Stimulated activated naive CD8-positive, alpha-beta T cell treated with anti-CD3 and anti-CD28 coated beads, Interleukin-15, amount 100 ng/mL, for 72 hours (primary cell): ENCODE data around the gene THSD7B.

Source experiments
- ATAC-seq: fragments of 150-1000 bp; cut with Tn5 transposase; 2 replicates; pipeline ENCODE4 v1.10.0; 2021; ENCODE audit warnings: mild to moderate bottlenecking, moderate library complexity
- DNase-seq, 2 donors: peaks; one replicate each; pipeline ENCODE4 v3.0.0; 2021 to 2022
- H3K27ac Mint-ChIP-seq, 2 donors: one replicate each; pipeline ENCODE4 v1.8.0; 2022; ENCODE audit warnings: mild to moderate bottlenecking in 2 of 2, mixed read lengths in 2 of 2, moderate library complexity in 2 of 2
- H3K27me3 Mint-ChIP-seq: one replicate; pipeline ENCODE4 v1.8.0; 2022; ENCODE audit warnings: mixed read lengths
- H3K4me1 Mint-ChIP-seq: one replicate; pipeline ENCODE4 v1.8.0; 2022; ENCODE audit warnings: mild to moderate bottlenecking, mixed read lengths
- H3K4me3 Mint-ChIP-seq, 2 donors: one replicate each; pipeline ENCODE4 v1.8.0; 2022; ENCODE audit warnings: mild to moderate bottlenecking in 2 of 2, mixed read lengths in 2 of 2, moderate library complexity in 1 of 2
- H3K9me3 Mint-ChIP-seq, 2 donors: one replicate each; pipeline ENCODE4 v1.8.0; 2022; ENCODE audit warnings: mixed read lengths in 2 of 2

The THSD7B gene

DNA sequence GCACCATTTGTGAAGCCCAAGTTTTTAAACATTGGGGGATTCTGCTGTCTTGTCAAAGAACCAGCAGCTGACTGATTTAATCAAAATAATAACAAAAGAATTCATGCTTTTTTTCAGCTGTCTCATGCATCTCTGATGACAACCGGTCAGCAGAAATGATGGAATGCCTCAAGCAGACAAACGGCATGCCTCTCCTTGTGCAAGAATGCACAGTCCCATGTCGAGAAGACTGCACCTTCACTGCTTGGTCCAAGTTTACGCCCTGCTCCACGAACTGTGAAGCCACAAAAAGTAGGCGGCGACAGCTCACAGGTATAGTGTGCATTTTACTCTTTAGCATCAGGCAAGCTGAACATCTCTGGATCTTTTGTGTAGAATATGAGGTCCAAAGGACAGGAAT lies 640.2 kb downstream of the THSD7B start:
- H3K27ac Mint-ChIP-seq = no peak overlapping the region
- no peak overlapping the region for H3K4me3 Mint-ChIP-seq
- H3K9me3 Mint-ChIP-seq = peaks cover 5% of the 10 kb centered on the region in 2 donors
- ATAC-seq (no peak), DNase-seq (no peak)
- no peaks in the 10 kb centered on the region for H3K27me3 Mint-ChIP-seq
- no peaks in the 10 kb centered on the region for H3K4me1 Mint-ChIP-seq

DNA sequence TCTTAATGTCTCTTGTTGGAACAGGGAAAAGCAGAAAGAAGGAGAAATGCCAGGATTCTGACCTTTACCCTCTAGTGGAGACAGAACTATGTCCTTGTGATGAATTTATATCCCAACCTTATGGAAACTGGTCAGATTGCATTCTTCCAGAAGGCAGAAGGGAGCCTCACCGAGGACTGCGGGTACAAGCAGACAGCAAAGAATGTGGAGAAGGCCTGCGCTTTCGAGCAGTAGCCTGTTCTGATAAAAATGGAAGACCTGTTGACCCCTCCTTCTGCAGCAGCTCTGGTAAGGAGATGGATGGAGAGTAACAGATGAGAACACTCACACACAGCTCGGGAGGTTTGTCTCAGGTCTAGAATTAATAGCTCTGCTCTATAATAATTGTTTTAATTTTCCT lies 646.2 kb downstream of the THSD7B start:
- Mint-ChIP-seq H3K9me3 (no peaks in the 10 kb centered on the region), H3K4me1 (no peaks in the 10 kb centered on the region), H3K4me3 (no peak overlapping the region), H3K27ac (no peak overlapping the region), H3K27me3 (no peaks in the 10 kb centered on the region)
- DNase-seq = no peak
- no peak for ATAC-seq

DNA sequence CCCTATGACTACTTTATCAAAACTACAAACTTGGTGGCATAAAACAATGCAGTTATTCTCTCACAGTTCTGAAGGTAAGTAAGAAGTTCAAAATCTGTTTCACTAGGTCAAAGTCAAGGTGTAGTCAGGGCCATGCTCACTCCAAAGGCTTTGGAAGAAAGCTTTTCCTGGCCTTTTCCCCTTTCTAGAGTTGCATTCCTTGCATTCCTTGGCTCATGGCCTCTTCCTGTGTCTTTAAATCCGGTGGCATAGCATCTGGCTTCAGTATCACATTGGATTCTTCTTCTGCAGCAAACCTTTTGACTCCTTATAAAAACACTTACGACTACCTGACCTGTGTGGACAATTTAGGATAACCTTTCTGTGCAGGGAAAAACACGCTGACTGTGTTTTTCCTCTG lies 655.4 kb downstream of the THSD7B start:
- ATAC-seq = no peak
- Mint-ChIP-seq H3K27ac (no peak overlapping the region), H3K9me3 (peaks cover 0 to 9% of the 10 kb centered on the region in 2 donors), H3K4me3 (no peak overlapping the region), H3K4me1 (no peaks in the 10 kb centered on the region), H3K27me3 (no peaks in the 10 kb centered on the region)
- no peak for DNase-seq

DNA sequence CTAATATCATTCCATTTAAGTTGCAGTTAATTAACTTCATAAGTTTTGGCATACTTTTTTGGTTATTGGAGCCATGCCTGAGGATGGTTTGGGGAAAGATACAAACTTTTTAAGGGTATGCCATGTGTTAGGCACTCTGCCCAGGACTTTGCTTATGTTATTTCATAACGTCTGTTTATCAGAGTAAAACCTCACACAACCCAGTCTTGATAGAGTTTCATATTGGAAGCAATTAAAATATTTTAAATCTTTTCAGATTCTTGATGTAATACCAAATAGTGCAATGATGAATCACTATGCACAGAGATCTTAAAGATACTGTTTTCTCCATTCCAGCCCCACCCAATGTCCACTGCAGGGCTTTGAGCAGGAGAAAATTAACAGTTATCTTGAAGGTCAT lies 669.8 kb downstream of the THSD7B start:
- DNase-seq = no peak
- no peak for ATAC-seq
- Mint-ChIP-seq H3K27me3 (no peaks in the 10 kb centered on the region), H3K4me3 (no peak overlapping the region), H3K4me1 (no peaks in the 10 kb centered on the region), H3K27ac (no peak overlapping the region), H3K9me3 (peaks cover 0 to 5% of the 10 kb centered on the region in 2 donors)

DNA sequence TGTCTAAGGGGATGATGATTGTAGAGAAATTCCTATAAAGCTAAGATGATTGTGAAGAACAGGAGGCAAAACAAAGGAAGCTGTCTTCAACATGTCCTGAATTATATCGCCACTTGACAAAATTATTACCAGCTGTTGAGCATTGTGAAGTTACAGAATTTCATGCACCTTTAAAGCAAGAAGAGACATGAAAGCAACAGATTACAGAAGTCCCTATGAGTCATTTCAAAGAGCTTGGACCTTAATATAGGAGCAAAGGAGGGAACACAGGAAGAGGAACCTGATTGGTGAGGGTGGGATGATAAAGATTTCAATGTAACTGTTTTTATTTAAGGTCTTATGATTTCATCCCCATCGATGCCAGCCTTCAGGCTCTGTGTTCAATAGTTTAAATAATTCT lies 672.0 kb downstream of the THSD7B start:
- ATAC-seq = no peak
- H3K4me1 Mint-ChIP-seq = no peaks in the 10 kb centered on the region
- no peak overlapping the region for H3K27ac Mint-ChIP-seq

DNA sequence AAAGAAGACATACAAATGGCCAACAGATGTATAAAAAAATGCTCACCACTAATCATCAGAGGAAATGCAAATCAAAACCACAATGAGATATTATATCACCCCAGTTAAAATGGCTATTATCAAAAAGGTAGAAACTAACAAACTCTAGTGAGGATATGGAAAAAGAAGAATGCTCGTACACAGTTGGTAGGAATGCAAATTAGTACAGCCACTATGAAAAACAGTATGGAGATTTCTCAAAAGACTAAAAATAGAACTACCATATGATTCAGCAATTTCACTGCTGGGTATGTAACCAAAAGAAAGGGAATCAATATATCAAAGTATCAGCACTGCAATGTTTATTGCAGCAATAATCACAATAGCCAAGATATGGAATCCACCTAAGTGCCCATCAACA lies 679.6 kb downstream of the THSD7B start:
- H3K4me1 Mint-ChIP-seq = no peaks in the 10 kb centered on the region
- peaks cover 7 to 9% of the 10 kb centered on the region in 2 donors for H3K9me3 Mint-ChIP-seq
- DNase-seq (no peak), ATAC-seq (no peak)
- H3K27me3 Mint-ChIP-seq = no peaks in the 10 kb centered on the region
- H3K4me3 Mint-ChIP-seq = no peak overlapping the region
- no peak overlapping the region for H3K27ac Mint-ChIP-seq

More for the DNA sequence above, 672.0 kb downstream of the THSD7B start:
- H3K9me3 Mint-ChIP-seq = no peaks in the 10 kb centered on the region
- H3K27me3 Mint-ChIP-seq = no peaks in the 10 kb centered on the region
- no peak overlapping the region for H3K4me3 Mint-ChIP-seq
- no peak for DNase-seq

DNA sequence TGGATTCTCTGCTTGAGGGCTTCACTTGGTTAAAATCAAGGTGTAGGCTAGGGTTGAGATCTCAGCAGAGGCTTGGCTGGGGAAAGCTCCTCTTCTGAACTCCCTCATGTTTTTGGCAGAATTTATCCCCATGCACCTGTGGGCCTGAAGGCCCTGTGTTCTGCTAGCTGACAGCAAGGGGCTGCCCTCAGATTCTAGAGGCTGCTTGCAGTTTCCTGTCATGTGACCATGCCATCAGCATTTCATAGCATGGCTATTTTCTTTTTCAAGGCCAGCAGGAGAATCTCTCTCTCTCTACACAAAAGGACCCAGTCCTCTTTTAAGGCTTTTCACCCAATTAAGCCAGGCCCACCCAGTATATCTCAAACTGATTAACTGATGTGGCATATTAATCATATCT lies 684.1 kb downstream of the THSD7B start:
- no peak for DNase-seq
- Mint-ChIP-seq H3K4me1 (no peaks in the 10 kb centered on the region), H3K9me3 (peaks cover 7 to 9% of the 10 kb centered on the region in 2 donors), H3K4me3 (no peak overlapping the region), H3K27me3 (no peaks in the 10 kb centered on the region), H3K27ac (no peak overlapping the region)
- ATAC-seq = no peak

DNA sequence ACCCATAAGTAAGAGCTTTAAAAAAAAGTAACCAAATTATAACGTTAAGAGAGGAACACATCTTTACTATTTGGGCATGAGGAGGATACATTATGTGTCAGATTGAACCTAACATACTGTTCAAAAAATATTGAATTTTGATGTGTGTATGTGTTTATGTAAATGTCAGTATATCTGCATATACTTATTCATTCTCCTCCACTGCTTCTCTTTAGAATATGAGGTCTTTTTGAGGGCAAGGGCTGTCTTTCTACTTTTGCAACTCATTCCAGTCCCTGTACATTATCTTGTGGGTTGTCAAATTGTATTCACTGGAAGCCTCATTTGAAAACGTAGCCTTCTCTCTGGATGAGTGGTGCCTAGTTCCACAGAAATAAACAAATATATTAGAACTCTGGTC lies 689.5 kb downstream of the THSD7B start:
- Mint-ChIP-seq H3K4me1 (no peaks in the 10 kb centered on the region), H3K4me3 (no peak overlapping the region), H3K27me3 (no peaks in the 10 kb centered on the region), H3K9me3 (no peaks in the 10 kb centered on the region), H3K27ac (no peak overlapping the region)
- DNase-seq (no peak), ATAC-seq (no peak)

DNA sequence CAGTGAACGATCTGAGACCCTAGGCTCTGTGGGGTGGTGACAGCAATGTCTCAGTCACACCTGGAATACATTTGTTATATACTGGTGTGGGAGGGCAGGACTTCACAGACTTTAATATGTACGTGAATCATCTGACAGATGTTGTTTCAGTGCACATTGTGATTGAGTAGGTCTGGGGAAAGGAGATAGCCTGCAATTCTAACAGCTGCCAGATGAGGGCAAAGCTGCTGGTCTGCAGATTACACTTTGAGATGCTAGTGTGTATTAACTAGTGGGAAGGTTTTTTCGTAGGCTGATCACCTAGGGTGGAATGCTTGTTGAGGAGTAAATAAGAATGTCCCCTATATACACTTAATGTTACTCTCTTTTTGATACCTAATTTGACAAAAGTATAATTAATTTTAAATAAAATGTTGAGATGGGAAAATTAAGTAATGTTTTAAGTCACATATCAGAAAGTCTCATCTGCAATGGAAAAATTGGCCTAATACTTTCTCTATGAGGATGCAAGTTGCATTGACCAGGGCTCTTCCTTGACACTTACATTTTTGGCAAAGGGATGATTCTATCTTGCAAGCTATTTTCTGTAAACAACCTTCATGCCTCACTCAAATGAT lies 702.0 kb downstream of the THSD7B start:
- Mint-ChIP-seq H3K4me1 (no peaks in the 10 kb centered on the region), H3K4me3 (no peak overlapping the region), H3K27ac (no peak overlapping the region), H3K27me3 (no peaks in the 10 kb centered on the region), H3K9me3 (no peaks in the 10 kb centered on the region)
- no peak for ATAC-seq
- DNase-seq = no peak

DNA sequence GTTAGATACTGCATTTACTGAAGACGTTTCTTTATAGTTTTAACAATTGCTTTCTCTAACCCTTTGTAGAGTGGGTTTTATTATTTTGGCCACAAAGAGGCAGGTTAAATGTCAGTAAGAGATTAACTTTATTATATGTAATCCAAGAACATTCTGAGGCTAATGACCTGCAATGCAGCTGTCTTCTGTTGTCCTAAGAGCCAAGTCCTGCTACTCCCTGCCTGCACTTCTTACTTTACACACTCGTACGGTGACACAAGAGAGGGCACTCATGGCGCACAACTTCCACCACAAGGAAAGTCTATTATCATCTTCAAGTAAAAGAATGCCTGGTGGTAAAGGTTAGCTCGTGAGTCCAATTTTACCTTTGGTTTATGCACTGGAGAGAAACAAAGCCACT lies 727.9 kb downstream of the THSD7B start:
- no peaks in the 10 kb centered on the region for H3K4me1 Mint-ChIP-seq
- no peak overlapping the region for H3K27ac Mint-ChIP-seq
- H3K4me3 Mint-ChIP-seq = no peak overlapping the region
- DNase-seq (no peak), ATAC-seq (no peak)
- peaks cover 0 to 10% of the 10 kb centered on the region in 2 donors for H3K9me3 Mint-ChIP-seq
- H3K27me3 Mint-ChIP-seq = no peaks in the 10 kb centered on the region

DNA sequence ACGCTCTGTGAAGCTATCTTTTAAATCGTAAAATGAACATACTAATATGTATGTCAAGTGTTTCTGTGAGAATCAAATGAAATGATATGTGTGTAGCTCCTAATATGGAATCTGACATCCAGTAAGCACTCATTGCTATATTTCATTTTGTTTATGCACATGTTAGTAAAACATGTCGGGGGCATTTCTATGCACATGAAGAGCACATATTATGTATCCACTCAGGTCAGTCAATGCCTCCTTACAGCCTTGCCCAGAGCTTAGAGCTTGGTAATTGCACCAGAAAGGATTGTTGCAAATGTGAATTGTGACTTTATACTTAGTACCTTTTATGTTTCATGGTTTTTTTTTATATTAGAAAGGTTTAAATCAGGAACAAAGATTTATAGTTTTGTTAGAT lies 735.3 kb downstream of the THSD7B start:
- Mint-ChIP-seq H3K27me3 (no peaks in the 10 kb centered on the region), H3K4me3 (no peak overlapping the region), H3K9me3 (peaks cover 0 to 5% of the 10 kb centered on the region in 2 donors), H3K4me1 (no peaks in the 10 kb centered on the region), H3K27ac (no peak overlapping the region)
- DNase-seq = no peak
- no peak for ATAC-seq

DNA sequence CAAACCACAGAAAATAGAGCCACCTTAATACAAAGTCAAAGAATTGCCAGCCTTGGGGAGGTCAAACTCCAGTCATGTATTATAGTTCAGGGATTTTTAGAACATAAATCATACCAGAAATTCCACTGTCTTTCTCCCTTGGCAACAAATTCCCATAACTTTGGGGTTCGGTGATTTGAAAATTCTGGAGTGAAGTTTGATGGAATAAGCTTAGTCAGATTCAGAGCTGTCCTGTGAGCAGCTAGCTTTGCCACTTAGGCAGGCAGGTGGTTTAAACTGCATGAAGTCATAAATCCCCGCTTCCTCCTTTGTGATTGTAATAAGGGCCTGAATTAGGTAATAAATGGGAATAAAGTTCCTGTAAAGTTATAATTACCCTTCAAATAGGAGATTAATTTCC lies 741.9 kb downstream of the THSD7B start:
- DNase-seq = no peak
- Mint-ChIP-seq H3K4me1 (no peaks in the 10 kb centered on the region), H3K4me3 (no peak overlapping the region), H3K27ac (no peak overlapping the region), H3K9me3 (peaks cover 0 to 5% of the 10 kb centered on the region in 2 donors), H3K27me3 (no peaks in the 10 kb centered on the region)
- ATAC-seq = no peak

DNA sequence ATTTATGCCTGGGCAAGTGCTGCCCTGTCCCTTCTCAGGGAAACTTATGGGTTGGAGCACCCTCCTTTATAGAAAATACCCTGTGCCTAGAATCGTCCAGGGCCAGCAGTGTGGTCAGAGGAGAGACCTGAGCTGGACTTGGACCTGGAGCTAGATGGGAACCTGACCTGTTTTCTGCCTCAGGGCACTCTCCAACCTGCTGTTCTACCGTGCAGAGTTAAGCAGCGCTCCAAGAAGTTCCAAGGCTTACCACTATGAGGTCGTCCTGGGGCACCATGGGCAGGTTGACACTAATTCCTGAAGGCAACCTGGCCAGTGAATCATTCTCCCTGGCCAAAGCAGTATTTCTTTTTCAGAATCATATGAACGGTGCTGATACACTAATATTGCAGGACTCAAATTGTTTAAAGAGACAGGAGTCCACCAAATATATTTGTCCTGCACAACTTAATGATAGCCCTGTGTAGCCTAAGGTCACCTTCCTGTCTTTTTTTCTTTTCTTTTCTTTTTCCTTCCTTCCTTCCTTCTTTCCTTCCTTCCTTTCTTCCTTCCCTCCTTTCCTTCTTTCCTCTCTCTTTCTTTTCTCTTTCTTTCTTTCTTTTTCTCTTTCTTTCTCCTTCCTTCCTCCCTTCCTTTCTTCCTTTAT lies 743.5 kb downstream of the THSD7B start:
- no peak overlapping the region for H3K27ac Mint-ChIP-seq
- no peak overlapping the region for H3K4me3 Mint-ChIP-seq
- ATAC-seq = no peak
- H3K9me3 Mint-ChIP-seq = peaks cover 0 to 5% of the 10 kb centered on the region in 2 donors
- no peaks in the 10 kb centered on the region for H3K27me3 Mint-ChIP-seq
- DNase-seq = no peak
- H3K4me1 Mint-ChIP-seq = no peaks in the 10 kb centered on the region

DNA sequence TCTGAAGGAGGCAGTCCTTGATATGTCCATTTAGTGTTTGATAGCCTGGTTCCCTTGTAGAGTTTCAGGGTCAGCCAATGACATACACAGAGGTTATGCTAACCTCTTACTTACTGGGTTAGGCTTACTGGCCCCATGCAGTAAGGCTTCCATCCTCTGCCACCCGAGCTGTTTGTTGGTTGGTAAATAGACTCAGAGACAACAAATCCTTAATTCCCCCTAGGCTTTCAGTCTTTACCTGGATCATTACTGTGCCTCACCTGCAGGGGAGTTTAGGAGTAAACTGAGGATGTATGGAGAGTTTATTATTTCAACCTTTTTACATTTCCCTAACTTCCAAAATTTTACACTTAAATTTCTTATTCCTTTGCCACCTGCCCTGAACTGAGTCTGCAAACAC lies 746.2 kb downstream of the THSD7B start:
- DNase-seq (no peak), ATAC-seq (no peak)
- Mint-ChIP-seq H3K27me3 (no peaks in the 10 kb centered on the region), H3K4me1 (no peaks in the 10 kb centered on the region), H3K4me3 (no peak overlapping the region), H3K27ac (no peak overlapping the region), H3K9me3 (no peaks in the 10 kb centered on the region)

DNA sequence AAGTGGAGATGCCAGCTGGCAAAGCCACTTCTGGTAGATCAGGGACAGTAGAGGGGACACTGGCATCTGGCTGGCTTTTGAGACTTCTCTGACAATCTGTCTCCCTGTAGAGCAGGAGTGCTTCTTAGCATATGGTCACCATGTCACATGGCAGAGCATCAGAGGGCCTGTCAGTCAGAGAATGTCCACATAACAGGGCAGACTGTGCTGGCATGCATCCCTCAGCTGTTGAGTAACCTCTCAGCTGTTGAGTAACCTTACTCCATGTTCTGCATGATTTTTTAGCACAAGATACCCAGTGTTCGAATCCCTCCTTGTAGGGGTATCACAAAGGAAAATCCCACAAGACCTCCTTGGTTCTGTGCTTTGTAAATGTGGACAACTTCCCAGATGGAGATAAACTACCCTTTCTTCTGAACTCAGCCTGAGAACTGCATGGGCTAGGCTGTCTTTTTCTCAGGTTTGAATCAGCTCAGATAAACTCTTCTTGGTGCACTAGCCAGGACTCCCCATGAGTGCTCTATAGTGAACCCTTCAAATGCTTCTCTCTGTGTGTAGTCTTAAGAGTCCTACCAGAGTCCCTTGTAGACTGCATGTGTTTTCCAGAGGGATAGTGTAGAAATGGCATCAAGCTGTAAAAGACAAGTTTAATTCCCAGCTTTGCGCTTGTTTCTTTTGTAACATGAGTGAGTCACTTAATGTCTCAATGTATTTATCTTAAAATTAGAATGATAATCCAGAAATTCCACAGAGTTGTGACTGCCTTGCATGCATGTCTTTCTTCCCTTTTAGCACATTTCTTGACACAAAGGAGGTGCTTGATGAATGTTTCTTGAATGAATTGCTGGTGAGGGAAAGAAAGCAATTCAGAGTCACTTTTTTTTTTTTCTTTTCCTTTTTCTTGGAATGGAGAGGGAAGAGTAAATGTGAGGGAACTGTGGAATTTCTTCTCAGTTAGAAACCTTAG lies 756.6 kb downstream of the THSD7B start:
- no peaks in the 10 kb centered on the region for H3K27me3 Mint-ChIP-seq
- no peaks in the 10 kb centered on the region for H3K9me3 Mint-ChIP-seq
- H3K4me3 Mint-ChIP-seq = no peak overlapping the region
- DNase-seq = no peak
- no peak overlapping the region for H3K27ac Mint-ChIP-seq
- no peaks in the 10 kb centered on the region for H3K4me1 Mint-ChIP-seq
- no peak for ATAC-seq

DNA sequence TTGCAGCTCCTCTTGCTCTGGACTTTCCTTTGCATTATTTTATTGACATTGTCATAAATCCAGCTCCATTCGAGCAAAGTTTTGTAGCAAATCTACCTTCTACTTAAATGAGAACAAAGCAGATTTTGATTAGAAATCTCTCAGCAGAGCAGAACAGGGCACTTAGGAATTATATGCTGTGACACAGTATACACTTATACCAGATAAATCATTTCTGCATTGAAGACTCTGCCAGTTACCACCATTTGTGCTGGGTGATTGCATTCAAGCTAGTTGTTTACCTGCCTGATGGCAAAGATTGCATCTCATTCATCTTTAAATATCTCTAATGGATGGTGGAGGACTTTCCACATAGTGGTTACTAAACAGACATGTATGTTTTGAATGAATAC lies 757.3 kb downstream of the THSD7B start:
- ATAC-seq = no peak
- Mint-ChIP-seq H3K9me3 (peaks cover 0 to 3% of the 10 kb centered on the region in 2 donors), H3K27ac (no peak overlapping the region), H3K4me3 (no peak overlapping the region), H3K27me3 (no peaks in the 10 kb centered on the region), H3K4me1 (no peaks in the 10 kb centered on the region)
- no peak for DNase-seq
